Measurements from ENCODE around the gene NOD1. TPM values are rescaled to one million over a fixed set of nuclear protein-coding genes. Genes with fewer than 3 reads are reported as not detected.

NOD1 gene
- total RNA-seq, 1 donor from 2014 or later = 4.2 TPM

- Histone ChIP-seq H3K36me3 (ENCODE audit: control insufficient read depth, insufficient read depth, low read length) (peaks cover 20% of the 10 kb centered on the region), H3K4me3 (ENCODE audit: low read depth, low read length) (no peak overlapping the region), H3K27me3 (ENCODE audit: control insufficient read depth, insufficient read depth, low read length) (no peaks in the 10 kb centered on the region)
- DNase-seq (ENCODE audit: low read depth) (no peak), FAIRE-seq (no peak)
- no peak for TF ChIP-seq CTCF (IDR thresholded peaks at IDR 0.05; ENCODE audit: insufficient read depth, low read length, severe bottlenecking)
Observed at GRCh38 chr7:30452280-30452930, 26.2 kb downstream of the NOD1 start.

- no peak overlapping the region for H3K4me3 ChIP-seq (ENCODE audit: low read depth, low read length)
- DNase-seq (ENCODE audit: low read depth) = no peak
Observed at GRCh38 chr7:30451539-30452279, 26.9 kb downstream of the NOD1 start.

GRCh38 chr7:30450983-30451497, 27.5 kb downstream of the NOD1 start:
- peaks cover 20% of the 10 kb centered on the region for H3K36me3 ChIP-seq (ENCODE audit: control insufficient read depth, insufficient read depth, low read length)
- no peak for FAIRE-seq
- no peak for DNase-seq (ENCODE audit: low read depth)
- no peak for TF ChIP-seq CTCF (IDR thresholded peaks at IDR 0.05; ENCODE audit: insufficient read depth, low read length, severe bottlenecking)
- H3K27me3 ChIP-seq (ENCODE audit: control insufficient read depth, insufficient read depth, low read length) = no peaks in the 10 kb centered on the region
- no peak overlapping the region for H3K4me3 ChIP-seq (ENCODE audit: low read depth, low read length)

More at GRCh38 chr7:30451539-30452279, 26.9 kb downstream of the NOD1 start:
- no peaks in the 10 kb centered on the region for H3K27me3 ChIP-seq (ENCODE audit: control insufficient read depth, insufficient read depth, low read length)
- TF ChIP-seq CTCF (IDR thresholded peaks at IDR 0.05; ENCODE audit: insufficient read depth, low read length, severe bottlenecking) = no peak
- no peak for FAIRE-seq
- H3K36me3 ChIP-seq (ENCODE audit: control insufficient read depth, insufficient read depth, low read length) = peaks cover 20% of the 10 kb centered on the region

- TF ChIP-seq CTCF (IDR thresholded peaks at IDR 0.05; ENCODE audit: insufficient read depth, low read length, severe bottlenecking) = no peak
- no peak for FAIRE-seq
Observed at GRCh38 chr7:30450240-30450982, 28.2 kb downstream of the NOD1 start.

GRCh38 chr7:30448461-30449189, 30.0 kb downstream of the NOD1 start:
- Histone ChIP-seq H3K4me3 (ENCODE audit: low read depth, low read length) (no peak overlapping the region), H3K36me3 (ENCODE audit: control insufficient read depth, insufficient read depth, low read length) (peaks cover 13% of the 10 kb centered on the region), H3K27me3 (ENCODE audit: control insufficient read depth, insufficient read depth, low read length) (no peaks in the 10 kb centered on the region)
- DNase-seq (ENCODE audit: low read depth) (no peak), FAIRE-seq (no peak)
- no peak for TF ChIP-seq CTCF (IDR thresholded peaks at IDR 0.05; ENCODE audit: insufficient read depth, low read length, severe bottlenecking)

More at GRCh38 chr7:30450240-30450982, 28.2 kb downstream of the NOD1 start:
- H3K4me3 ChIP-seq (ENCODE audit: low read depth, low read length) = no peak overlapping the region
- H3K36me3 ChIP-seq (ENCODE audit: control insufficient read depth, insufficient read depth, low read length) = peaks cover 20% of the 10 kb centered on the region
- no peak for DNase-seq (ENCODE audit: low read depth)
- no peaks in the 10 kb centered on the region for H3K27me3 ChIP-seq (ENCODE audit: control insufficient read depth, insufficient read depth, low read length)

Data from bronchial epithelial cell (primary cell).